ENCODE results near the gene SUV39H1. TPM values are rescaled to one million over a fixed set of nuclear protein-coding genes. Genes with fewer than 3 reads are reported as not detected.

The SUV39H1 gene
- total RNA-seq, 1 donor from 2014 or later = 4.9 TPM

GRCh38 chrX:48754238-48754637 lies 57.7 kb downstream of the SUV39H1 start:
- no peaks in the 10 kb centered on the region for H3K36me3 Mint-ChIP-seq (ENCODE audit: low read depth, unreplicated experiment)
- Histone ChIP-seq H3K27ac (ENCODE audit: low read depth, low read length) (no peak overlapping the region), H3K4me1 (ENCODE audit: insufficient read depth, low read length) (no peaks in the 10 kb centered on the region), H3K9me3 (ENCODE audit: insufficient read depth, low read depth, low read length) (no peaks in the 10 kb centered on the region), H3K27me3 (ENCODE audit: insufficient read depth, low read length) (no peaks in the 10 kb centered on the region), H3K36me3 (ENCODE audit: insufficient read depth, low read length) (no peaks in the 10 kb centered on the region), H3K4me2 (ENCODE audit: low read length) (no peak overlapping the region), H3K4me3 (ENCODE audit: insufficient read depth, low read depth, low read length) (no peak overlapping the region), H3K9ac (ENCODE audit: low read length) (no peak overlapping the region), H4K20me1 (ENCODE audit: insufficient read depth, low read length) (no peaks in the 10 kb centered on the region), H3K79me2 (ENCODE audit: insufficient read depth, low read length) (no peaks in the 10 kb centered on the region), H2AFZ (ENCODE audit: low read depth, low read length) (no peak overlapping the region)
- H3K27ac Mint-ChIP-seq (ENCODE audit: unreplicated experiment) = peak overlapping the region; percentile 77
- H3K9me3 Mint-ChIP-seq (ENCODE audit: unreplicated experiment) = no peaks in the 10 kb centered on the region
- DNase-seq (ENCODE audit: low read depth) (no peak), FAIRE-seq (no peak)
- no peak overlapping the region for H3K4me3 Mint-ChIP-seq (ENCODE audit: unreplicated experiment)
- peaks cover 12% of the 10 kb centered on the region for H3K4me1 Mint-ChIP-seq (ENCODE audit: low read depth, unreplicated experiment)
- TF ChIP-seq CTCF (IDR thresholded peaks at IDR 0.05; ENCODE audit: insufficient read depth, low read depth, low read length) (no peak), EZH2 (IDR thresholded peaks at IDR 0.05; ENCODE audit: insufficient read depth, low read length) (no peak)
- no peaks in the 10 kb centered on the region for H3K27me3 Mint-ChIP-seq (ENCODE audit: low read depth, unreplicated experiment)

Other genes with a start within 250 kb of the SUV39H1 start
- 36.0 and 51.6 TPM in 2 replicates for gene SLC38A5, start 226.5 kb upstream of the SUV39H1 start, total RNA-seq
- gene FTSJ1, start 220.5 kb upstream of the SUV39H1 start, total RNA-seq = 64.4 and 73.5 TPM in 2 replicates
- 30.3 and 30.5 TPM in 2 replicates for gene PORCN, start 187.7 kb upstream of the SUV39H1 start, total RNA-seq
- gene EBP, start 174.9 kb upstream of the SUV39H1 start, total RNA-seq = 50.0 and 66.0 TPM in 2 replicates
- 13.1 and 13.6 TPM in 2 replicates for gene TBC1D25, start 157.0 kb upstream of the SUV39H1 start, total RNA-seq
- gene RBM3, start 122.2 kb upstream of the SUV39H1 start, total RNA-seq = 264 and 265 TPM in 2 replicates
- gene WDR13, start 99.2 kb upstream of the SUV39H1 start, total RNA-seq = 63.4 and 65.4 TPM in 2 replicates
- 0.75 and 1.1 TPM in 2 replicates for gene WAS, start 12.9 kb upstream of the SUV39H1 start, total RNA-seq
- gene GLOD5, start 65.0 kb downstream of the SUV39H1 start, total RNA-seq = not detected in 2 replicates
- not detected in 2 replicates for gene GATA1, start 89.9 kb downstream of the SUV39H1 start, total RNA-seq
- 59.2 and 60.6 TPM in 2 replicates for gene HDAC6, start 105.3 kb downstream of the SUV39H1 start, total RNA-seq
- gene ERAS, start 129.8 kb downstream of the SUV39H1 start, total RNA-seq = 0.24 TPM in 1 of 2 replicates, not detected in the other
- gene PCSK1N, start 138.9 kb downstream of the SUV39H1 start, total RNA-seq = 62.0 and 65.0 TPM in 2 replicates
- gene TIMM17B, start 201.0 kb downstream of the SUV39H1 start, total RNA-seq = 57.7 and 58.2 TPM in 2 replicates
- gene PQBP1, start 201.2 kb downstream of the SUV39H1 start, total RNA-seq = 88.2 and 101 TPM in 2 replicates
- 54.3 and 60.8 TPM in 2 replicates for gene SLC35A2, start 214.9 kb downstream of the SUV39H1 start, total RNA-seq
- 12.5 and 13.4 TPM in 2 replicates for gene PIM2, start 222.3 kb downstream of the SUV39H1 start, total RNA-seq